Nephron progenitor cell (in vitro differentiated cells): ENCODE data around the gene GFI1B.

Experiments used
- DNase-seq: peaks from one replicate; pipeline ENCODE4 v3.0.0; 2021
- H3K27ac Mint-ChIP-seq: 2 replicates; pipeline ENCODE4 v1.8.0; 2021; ENCODE audit warnings: mild to moderate bottlenecking, moderate library complexity, mixed read lengths
- H3K27me3 Mint-ChIP-seq: 2 replicates; pipeline ENCODE4 v1.8.0; 2021; ENCODE audit warnings: mild to moderate bottlenecking, low read depth, mixed read lengths; ENCODE audit not compliant: poor library complexity
- H3K36me3 Mint-ChIP-seq: 2 replicates; pipeline ENCODE4 v1.8.0; 2021; ENCODE audit warnings: low read depth, mixed read lengths
- H3K4me1 Mint-ChIP-seq: 2 replicates; pipeline ENCODE4 v1.8.0; 2021; ENCODE audit warnings: mixed read lengths
- H3K4me3 Mint-ChIP-seq: 2 replicates; pipeline ENCODE4 v1.8.0; 2021; ENCODE audit warnings: mild to moderate bottlenecking, moderate library complexity, mixed read lengths
- H3K9me3 Mint-ChIP-seq: 2 replicates; pipeline ENCODE4 v1.8.0; 2021; ENCODE audit warnings: mild to moderate bottlenecking, moderate library complexity, mixed read lengths
- CTCF ChIP-seq: fragments of 200-600 bp; sonication (generic); IDR thresholded peaks from 2 replicates; pipeline ENCODE4 v1.5.0; 2021; ENCODE audit warnings: antibody characterized with exemption

Gene GFI1B

GRCh38 chr9:133003071-133003461 is 24.6 kb downstream of the GFI1B start:
- no peak overlapping the region for H3K27ac Mint-ChIP-seq
- H3K4me3 Mint-ChIP-seq = no peak overlapping the region
- DNase-seq = no peak
- no peaks in the 10 kb centered on the region for H3K9me3 Mint-ChIP-seq
- TF ChIP-seq CTCF = no peak
- H3K27me3 Mint-ChIP-seq = peaks cover 48% of the 10 kb centered on the region
- H3K4me1 Mint-ChIP-seq = peaks cover 16% of the 10 kb centered on the region
- H3K36me3 Mint-ChIP-seq = no peaks in the 10 kb centered on the region

- no peak overlapping the region for H3K27ac Mint-ChIP-seq
- H3K4me3 Mint-ChIP-seq = no peak overlapping the region
- no peaks in the 10 kb centered on the region for H3K9me3 Mint-ChIP-seq
- H3K27me3 Mint-ChIP-seq = peaks cover 51% of the 10 kb centered on the region
- H3K4me1 Mint-ChIP-seq = peaks cover 16% of the 10 kb centered on the region
- no peak for TF ChIP-seq CTCF
- no peak for DNase-seq
- H3K36me3 Mint-ChIP-seq = no peaks in the 10 kb centered on the region
Observed at GRCh38 chr9:133003671-133004090, 25.2 kb downstream of the GFI1B start.

GRCh38 chr9:133004091-133004998 is 25.9 kb downstream of the GFI1B start:
- TF ChIP-seq CTCF = no peak
- Mint-ChIP-seq H3K9me3 (no peaks in the 10 kb centered on the region), H3K4me1 (peaks cover 16% of the 10 kb centered on the region), H3K4me3 (no peak overlapping the region), H3K36me3 (no peaks in the 10 kb centered on the region), H3K27ac (no peak overlapping the region), H3K27me3 (peaks cover 51% of the 10 kb centered on the region)
- DNase-seq = no peak

GRCh38 chr9:133004999-133005760 is 26.7 kb downstream of the GFI1B start:
- TF ChIP-seq CTCF = no peak
- H3K9me3 Mint-ChIP-seq = no peaks in the 10 kb centered on the region
- peaks cover 50% of the 10 kb centered on the region for H3K27me3 Mint-ChIP-seq
- H3K4me3 Mint-ChIP-seq = no peak overlapping the region
- no peaks in the 10 kb centered on the region for H3K36me3 Mint-ChIP-seq
- peaks cover 16% of the 10 kb centered on the region for H3K4me1 Mint-ChIP-seq
- H3K27ac Mint-ChIP-seq = no peak overlapping the region
- DNase-seq = no peak

GRCh38 chr9:133005957-133006356 is 27.5 kb downstream of the GFI1B start:
- no peaks in the 10 kb centered on the region for H3K36me3 Mint-ChIP-seq
- TF ChIP-seq CTCF = no peak

More at GRCh38 chr9:133005957-133006356, 27.5 kb downstream of the GFI1B start:
- Mint-ChIP-seq H3K4me1 (peaks cover 16% of the 10 kb centered on the region), H3K27me3 (peaks cover 47% of the 10 kb centered on the region), H3K4me3 (no peak overlapping the region), H3K9me3 (no peaks in the 10 kb centered on the region), H3K27ac (no peak overlapping the region)
- no peak for DNase-seq
